ENCODE data around the gene PCDHGA5. TPM values are rescaled to one million over a fixed set of nuclear protein-coding genes. Genes with fewer than 3 reads are reported as not detected.
A peak's percentile ranks its signal among the peaks of the same experiment; 100 is the strongest.

The PCDHGA5 gene
- total RNA-seq, 1 experiment from 2014 or later, result 0.42 TPM

- Mint-ChIP-seq H3K27ac (ENCODE audit: low read depth, unreplicated experiment) (no peak within 1 kb of the TSS), H3K4me3 (ENCODE audit: unreplicated experiment) (peak within 1 kb of the TSS; percentile 30), H3K27me3 (ENCODE audit: insufficient read depth, unreplicated experiment) (no peaks in the 10 kb centered on the region), H3K36me3 (ENCODE audit: insufficient read depth, unreplicated experiment) (no peaks in the 10 kb centered on the region), H3K4me1 (ENCODE audit: insufficient read depth, unreplicated experiment) (no peaks in the 10 kb centered on the region), H3K9me3 (ENCODE audit: unreplicated experiment) (peaks cover 33% of the 10 kb centered on the region)
- CTCF ChIA-PET, result interaction anchor here (0.6 to 1.7 kb wide), 7 partner anchors 12 to 214 kb away, joined by 3 to 6 read pairs (median 3); partner anchors contain the start of gene PCDHGA2
- no TSS peak for BruUV-seq (replicated peaks)
- intact Hi-C loops (cut with micrococcal nuclease), result no loop called here
- POLR2A ChIA-PET, result no interaction called here
- TF ChIP-seq CTCF (IDR thresholded peaks at IDR 0.05; ENCODE audit: unreplicated experiment), result peak; percentile 29
- peak; percentile 58 for DNase-seq (ENCODE audit: unreplicated experiment)
Observed at GRCh38 chr5:141349917-141350619, 13.9 kb upstream of the PCDHGA5 start, which contains the start of gene PCDHGB1. TSS of gene PCDHGB1 (plus strand) at chr5:141350099. CDS start at chr5:141350261, 162 bp downstream.

- intact Hi-C loops (cut with micrococcal nuclease), result no loop called here
- H3K4me3 Mint-ChIP-seq (ENCODE audit: unreplicated experiment), result no peak overlapping the region
Observed at GRCh38 chr5:141351591-141351990, 12.4 kb upstream of the PCDHGA5 start.

GRCh38 chr5:141354900-141355469, 9.0 kb upstream of the PCDHGA5 start, which contains the start of gene PCDHGA4:
TSS of gene PCDHGA4 (plus strand) at chr5:141355021. CDS start at chr5:141355108, 87 bp downstream.
- Mint-ChIP-seq H3K4me1 (ENCODE audit: insufficient read depth, unreplicated experiment) (no peaks in the 10 kb centered on the region), H3K9me3 (ENCODE audit: unreplicated experiment) (peaks cover 38% of the 10 kb centered on the region), H3K27ac (ENCODE audit: low read depth, unreplicated experiment) (no peak within 1 kb of the TSS), H3K27me3 (ENCODE audit: insufficient read depth, unreplicated experiment) (no peaks in the 10 kb centered on the region), H3K4me3 (ENCODE audit: unreplicated experiment) (no peak within 1 kb of the TSS), H3K36me3 (ENCODE audit: insufficient read depth, unreplicated experiment) (no peaks in the 10 kb centered on the region)
- BruUV-seq (replicated peaks), result no TSS peak
- intact Hi-C loops (cut with micrococcal nuclease), result no loop called here
- no peak for TF ChIP-seq CTCF (IDR thresholded peaks at IDR 0.05; ENCODE audit: unreplicated experiment)
- peak; percentile 9 for DNase-seq (ENCODE audit: unreplicated experiment)
- ChIA-PET CTCF (interaction anchor here (0.7 to 2.0 kb wide), 5 partner anchors 11 to 204 kb away, joined by 3 to 8 read pairs (median 3); partner anchors contain the start of genes PCDHGA3 and PCDHGB3), POLR2A (interaction anchor here (0.9 to 1.6 kb wide), 2 partner anchors 8 to 35 kb away, joined by 3 to 5 read pairs; partner anchors contain the start of gene TAF7)

More at GRCh38 chr5:141351591-141351990, 12.4 kb upstream of the PCDHGA5 start:
- Mint-ChIP-seq H3K27me3 (ENCODE audit: insufficient read depth, unreplicated experiment) (no peaks in the 10 kb centered on the region), H3K36me3 (ENCODE audit: insufficient read depth, unreplicated experiment) (no peaks in the 10 kb centered on the region), H3K4me1 (ENCODE audit: insufficient read depth, unreplicated experiment) (no peaks in the 10 kb centered on the region), H3K9me3 (ENCODE audit: unreplicated experiment) (peaks cover 42% of the 10 kb centered on the region), H3K27ac (ENCODE audit: low read depth, unreplicated experiment) (no peak overlapping the region)
- no TSS peak for BruUV-seq (replicated peaks)
- DNase-seq (ENCODE audit: unreplicated experiment), result no peak
- POLR2A ChIA-PET, result no interaction called here
- CTCF ChIA-PET, result interaction anchor here (0.6 kb wide), 1 partner anchor 21 kb away, joined by 5 read pairs; the partner anchor contains the start of gene PCDHGA1
- TF ChIP-seq CTCF (IDR thresholded peaks at IDR 0.05; ENCODE audit: unreplicated experiment), result no peak

GRCh38 chr5:141355641-141356040, 8.3 kb upstream of the PCDHGA5 start:
- H3K4me1 Mint-ChIP-seq (ENCODE audit: insufficient read depth, unreplicated experiment), result no peaks in the 10 kb centered on the region
- no peaks in the 10 kb centered on the region for H3K36me3 Mint-ChIP-seq (ENCODE audit: insufficient read depth, unreplicated experiment)
- CTCF ChIA-PET, result interaction anchor here (0.6 to 2.0 kb wide), 7 partner anchors 9 to 203 kb away, joined by 3 to 8 read pairs (median 3); partner anchors contain the start of genes PCDHGA3 and PCDHGB3
- BruUV-seq (replicated peaks), result no TSS peak
- H3K27ac Mint-ChIP-seq (ENCODE audit: low read depth, unreplicated experiment), result no peak overlapping the region
- peaks cover 35% of the 10 kb centered on the region for H3K9me3 Mint-ChIP-seq (ENCODE audit: unreplicated experiment)
- no peak for TF ChIP-seq CTCF (IDR thresholded peaks at IDR 0.05; ENCODE audit: unreplicated experiment)
- DNase-seq (ENCODE audit: unreplicated experiment), result no peak
- H3K4me3 Mint-ChIP-seq (ENCODE audit: unreplicated experiment), result no peak overlapping the region
- no peaks in the 10 kb centered on the region for H3K27me3 Mint-ChIP-seq (ENCODE audit: insufficient read depth, unreplicated experiment)
- intact Hi-C loops (cut with micrococcal nuclease), result no loop called here
- POLR2A ChIA-PET, result interaction anchor here (0.9 to 1.6 kb wide), 2 partner anchors 9 to 35 kb away, joined by 3 to 5 read pairs; partner anchors contain the start of gene TAF7
